A673 (cell line): ENCODE measurements around the gene MAN2A2.

Experiments used
- CTCF ChIP-seq: fragments of 300-800, 200-600 bp; sonication (generic); conservative IDR thresholded peaks from 2 replicates; pipeline ENCODE4 v1.5.1; 2017; ENCODE audit warnings: low read depth, mild to moderate bottlenecking, antibody characterized with exemption, low read length, moderate library complexity, mixed read lengths
- EZH2 ChIP-seq: fragments of 200-600 bp; sonication (generic); IDR thresholded peaks from 2 replicates; pipeline ENCODE4 v1.6.1; 2017; ENCODE audit warnings: borderline replicate concordance, low read depth, mild to moderate bottlenecking, mixed read lengths, antibody characterized with exemption, low read length; ENCODE audit not compliant: poor library complexity, severe bottlenecking

GRCh38 chr15:90877996-90878395 lies 25.1 kb upstream of the MAN2A2 start:
- TF ChIP-seq CTCF (no peak), EZH2 (no peak)
